WTC11 (cell line): ENCODE results near the gene RPS6KL1. TPM values are rescaled to one million over a fixed set of nuclear protein-coding genes. Genes with fewer than 3 reads are reported as not detected.

Experiments used
- ATAC-seq: fragments of 200-7000 bp; cut with Tn5 transposase; 2 replicates; pipeline ENCODE4 v1.10.0; 2021; ENCODE audit warnings: mild to moderate bottlenecking, moderate library complexity
- CTCF ChIA-PET: fragments of 300-600 bp; sonication (Branson Sonifier 250); formaldehyde crosslinking; loops from one replicate; lab custom pipeline; 2021; ENCODE audit warnings: antibody characterized with exemption; lab: Charles Lee
- POLR2A ChIA-PET: fragments of 350-600 bp; sonication (Branson Sonifier 250); formaldehyde crosslinking; loops from one replicate; lab custom pipeline; 2021; ENCODE audit warnings: antibody characterized with exemption; lab: Charles Lee
- DNase-seq: peaks from one replicate; pipeline ENCODE4 v3.0.0; 2021; ENCODE audit warnings: low spot score
- H3K27ac Mint-ChIP-seq: 2 replicates; pipeline ENCODE4 v1.8.0; 2021; ENCODE audit warnings: mixed read lengths
- H3K27me3 Mint-ChIP-seq: 2 replicates; pipeline ENCODE4 v1.8.0; 2021; ENCODE audit warnings: low read depth, mild to moderate bottlenecking, moderate library complexity, mixed read lengths
- H3K36me3 Mint-ChIP-seq: 2 replicates; pipeline ENCODE4 v1.8.0; 2021; ENCODE audit warnings: mixed read lengths
- H3K4me1 Mint-ChIP-seq: 2 replicates; pipeline ENCODE4 v1.8.0; 2022; ENCODE audit warnings: mixed read lengths
- H3K4me3 Mint-ChIP-seq: 2 replicates; pipeline ENCODE4 v1.8.0; 2021; ENCODE audit warnings: mild to moderate bottlenecking, moderate library complexity, mixed read lengths
- H3K9me3 Mint-ChIP-seq: 2 replicates; pipeline ENCODE4 v1.8.0; 2021; ENCODE audit warnings: mixed read lengths
- E2F1 ChIP-seq: sonication (generic); formaldehyde crosslinking; IDR thresholded peaks from 2 replicates; pipeline ENCODE4 v1.8.0; 2022; ENCODE audit warnings: mild to moderate bottlenecking, missing genetic modification reagents
- ERG ChIP-seq: fragments of 250-450 bp; sonication (Bioruptor Pico); IDR thresholded peaks from 2 replicates; pipeline ENCODE4 v1.8.0; 2021; ENCODE audit warnings: mild to moderate bottlenecking
- GRHL2 ChIP-seq: fragments of 250-450 bp; sonication (Bioruptor Pico); IDR thresholded peaks from 2 replicates; pipeline ENCODE4 v1.8.0; 2022; ENCODE audit warnings: mild to moderate bottlenecking, moderate library complexity; ENCODE audit not compliant: insufficient replicate concordance, severe bottlenecking
- GTF2I ChIP-seq: fragments of 250-450 bp; sonication (Bioruptor Pico); conservative IDR thresholded peaks from 2 replicates; pipeline ENCODE4 v1.4.0; 2021; ENCODE audit warnings: mild to moderate bottlenecking
- JAZF1 ChIP-seq: fragments of 250-450 bp; sonication (Bioruptor Pico); IDR thresholded peaks from 2 replicates; pipeline ENCODE4 v1.9.0; 2021; ENCODE audit warnings: moderate library complexity, mild to moderate bottlenecking, inconsistent platforms
- MLX ChIP-seq: sonication (generic); formaldehyde crosslinking; IDR thresholded peaks from 2 replicates; pipeline ENCODE4 v1.8.1; 2023; ENCODE audit warnings: mild to moderate bottlenecking, missing genetic modification reagents, moderate library complexity
- NR1H2 ChIP-seq: sonication (generic); formaldehyde crosslinking; IDR thresholded peaks from 2 replicates; pipeline ENCODE4 v1.9.0; 2021; ENCODE audit warnings: mild to moderate bottlenecking, moderate library complexity, missing genetic modification reagents
- NR2C2 ChIP-seq: sonication (generic); formaldehyde crosslinking; IDR thresholded peaks from 2 replicates; pipeline ENCODE4 v1.8.0; 2022; ENCODE audit warnings: mild to moderate bottlenecking, missing genetic modification reagents
- NR3C1 ChIP-seq: sonication (generic); formaldehyde crosslinking; conservative IDR thresholded peaks from 2 replicates; pipeline ENCODE4 v1.8.1; 2023; ENCODE audit warnings: low read depth, mild to moderate bottlenecking, missing genetic modification reagents
- RELA ChIP-seq: sonication (generic); formaldehyde crosslinking; IDR thresholded peaks from 2 replicates; pipeline ENCODE4 v1.8.1; 2022; ENCODE audit warnings: missing genetic modification reagents, mild to moderate bottlenecking, borderline replicate concordance
- TEAD1 ChIP-seq: sonication (generic); formaldehyde crosslinking; IDR thresholded peaks from 2 replicates; pipeline ENCODE4 v1.8.0; 2022; ENCODE audit warnings: mild to moderate bottlenecking, missing genetic modification reagents
- ZBTB21 ChIP-seq: sonication (generic); formaldehyde crosslinking; IDR thresholded peaks from 2 replicates; pipeline ENCODE4 v1.8.1; 2023; ENCODE audit warnings: mild to moderate bottlenecking, missing genetic modification reagents, borderline replicate concordance
- ZNF281 ChIP-seq: sonication (generic); formaldehyde crosslinking; IDR thresholded peaks from 2 replicates; pipeline ENCODE4 v1.8.0; 2023; ENCODE audit warnings: mild to moderate bottlenecking, missing genetic modification reagents
- ZNF416 ChIP-seq: fragments of 250-450 bp; sonication (Bioruptor Pico); IDR thresholded peaks from 2 replicates; pipeline ENCODE4 v1.9.0; 2021; ENCODE audit warnings: mild to moderate bottlenecking, inconsistent platforms
- ZNF671 ChIP-seq: fragments of 250-450 bp; sonication (Bioruptor Pico); IDR thresholded peaks from 2 replicates; pipeline ENCODE4 v1.8.0; 2021; ENCODE audit warnings: mild to moderate bottlenecking
- total RNA-seq: library from RNA; stranded (reverse); gene quantifications from 3 replicates; pipeline ENCODE4 v1.2.3, GENCODE V29; 2021
- TF ChIP-seq, protein P1 (sequence below): fragments of 200-600 bp; IDR thresholded peaks from 2 replicates; pipeline ENCODE4 v1.8.0; 2022; ENCODE audit warnings: antibody characterized with exemption
- TF ChIP-seq, protein P2 (sequence below): sonication (generic); formaldehyde crosslinking; IDR thresholded peaks from 2 replicates; pipeline ENCODE4 v1.8.1; 2022; ENCODE audit warnings: mild to moderate bottlenecking, missing genetic modification reagents, moderate library complexity, borderline replicate concordance
- TF ChIP-seq, protein P3 (sequence below): fragments of 250-450 bp; sonication (Bioruptor Pico); IDR thresholded peaks from 2 replicates; pipeline ENCODE4 v1.9.0; 2021; ENCODE audit warnings: mild to moderate bottlenecking, borderline replicate concordance
- TF ChIP-seq, protein P4 (sequence below): fragments of 250-450 bp; sonication (Bioruptor Pico); IDR thresholded peaks from 2 replicates; pipeline ENCODE4 v1.9.0; 2021; ENCODE audit warnings: moderate library complexity, mild to moderate bottlenecking, inconsistent platforms, borderline replicate concordance

Gene RPS6KL1
- total RNA-seq, 1 experiment from 2014 or later, result 10.6 TPM

- ATAC-seq (no peak), DNase-seq (no peak)
- POLR2A ChIA-PET, result no interaction called here
- Mint-ChIP-seq H3K4me3 (no peak overlapping the region), H3K4me1 (peaks cover 6% of the 10 kb centered on the region)
- TF ChIP-seq GTF2I (CRISPR knock-in tag), result no peak
- no peak for TF ChIP-seq ERG
- 0 out of 2 replicates have a peak, but pooled peaks have one; percentile 33 for TF ChIP-seq RELA (CRISPR knock-in tag)
- no peak for TF ChIP-seq NR3C1 (CRISPR knock-in tag)
- TF ChIP-seq, all 79 proteins: peak for 1
- CTCF ChIA-PET, result interaction anchor here (1.6 to 2.4 kb wide), 2 partner anchors 32 to 151 kb away, joined by 4 to 5 read pairs; partner anchors contain the start of gene ACYP1
- H3K27ac Mint-ChIP-seq, result no peak overlapping the region
- no peaks in the 10 kb centered on the region for H3K9me3 Mint-ChIP-seq
- no peaks in the 10 kb centered on the region for H3K27me3 Mint-ChIP-seq
- H3K36me3 Mint-ChIP-seq, result no peaks in the 10 kb centered on the region
Measured at GRCh38 chr14:74912801-74913200, 10.3 kb downstream of the RPS6KL1 start.

- no peaks in the 10 kb centered on the region for H3K9me3 Mint-ChIP-seq
- no peak for ATAC-seq
Measured at GRCh38 chr14:74912111-74912510, 10.9 kb downstream of the RPS6KL1 start.

More at GRCh38 chr14:74912111-74912510, 10.9 kb downstream of the RPS6KL1 start:
- Mint-ChIP-seq H3K36me3 (no peaks in the 10 kb centered on the region), H3K27me3 (no peaks in the 10 kb centered on the region), H3K4me3 (no peak overlapping the region), H3K27ac (peak overlapping the region; percentile 80), H3K4me1 (peaks cover under 1% of the 10 kb centered on the region; the same call in 1 of the 2 replicates)
- ChIA-PET POLR2A (interaction anchor here (0.6 kb wide), 1 partner anchor 17 kb away, joined by 3 read pairs; no protein-coding TSS in a partner anchor), CTCF (interaction anchor here (0.7 to 2.4 kb wide), 4 partner anchors 33 to 176 kb away, joined by 3 to 5 read pairs (median 4); partner anchors contain the start of gene ACYP1)
- no peak for DNase-seq
- TF ChIP-seq NR1H2 (CRISPR knock-in tag) (no peak), ZNF671 (no peak), ZNF416 (CRISPR knock-in tag) (no peak), TEAD1 (no peak), MLX (no peak), GRHL2 (CRISPR knock-in tag) (no peak), E2F1 (no peak), ZBTB21 (CRISPR knock-in tag) (no peak), JAZF1 (CRISPR knock-in tag) (no peak), NR2C2 (CRISPR knock-in tag) (no peak), ZNF281 (CRISPR knock-in tag) (no peak)
- TF ChIP-seq, protein P1, sequence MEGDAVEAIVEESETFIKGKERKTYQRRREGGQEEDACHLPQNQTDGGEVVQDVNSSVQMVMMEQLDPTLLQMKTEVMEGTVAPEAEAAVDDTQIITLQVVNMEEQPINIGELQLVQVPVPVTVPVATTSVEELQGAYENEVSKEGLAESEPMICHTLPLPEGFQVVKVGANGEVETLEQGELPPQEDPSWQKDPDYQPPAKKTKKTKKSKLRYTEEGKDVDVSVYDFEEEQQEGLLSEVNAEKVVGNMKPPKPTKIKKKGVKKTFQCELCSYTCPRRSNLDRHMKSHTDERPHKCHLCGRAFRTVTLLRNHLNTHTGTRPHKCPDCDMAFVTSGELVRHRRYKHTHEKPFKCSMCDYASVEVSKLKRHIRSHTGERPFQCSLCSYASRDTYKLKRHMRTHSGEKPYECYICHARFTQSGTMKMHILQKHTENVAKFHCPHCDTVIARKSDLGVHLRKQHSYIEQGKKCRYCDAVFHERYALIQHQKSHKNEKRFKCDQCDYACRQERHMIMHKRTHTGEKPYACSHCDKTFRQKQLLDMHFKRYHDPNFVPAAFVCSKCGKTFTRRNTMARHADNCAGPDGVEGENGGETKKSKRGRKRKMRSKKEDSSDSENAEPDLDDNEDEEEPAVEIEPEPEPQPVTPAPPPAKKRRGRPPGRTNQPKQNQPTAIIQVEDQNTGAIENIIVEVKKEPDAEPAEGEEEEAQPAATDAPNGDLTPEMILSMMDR, result no peak
- TF ChIP-seq, protein P2, sequence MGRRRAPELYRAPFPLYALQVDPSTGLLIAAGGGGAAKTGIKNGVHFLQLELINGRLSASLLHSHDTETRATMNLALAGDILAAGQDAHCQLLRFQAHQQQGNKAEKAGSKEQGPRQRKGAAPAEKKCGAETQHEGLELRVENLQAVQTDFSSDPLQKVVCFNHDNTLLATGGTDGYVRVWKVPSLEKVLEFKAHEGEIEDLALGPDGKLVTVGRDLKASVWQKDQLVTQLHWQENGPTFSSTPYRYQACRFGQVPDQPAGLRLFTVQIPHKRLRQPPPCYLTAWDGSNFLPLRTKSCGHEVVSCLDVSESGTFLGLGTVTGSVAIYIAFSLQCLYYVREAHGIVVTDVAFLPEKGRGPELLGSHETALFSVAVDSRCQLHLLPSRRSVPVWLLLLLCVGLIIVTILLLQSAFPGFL (CRISPR knock-in tag), result no peak
- TF ChIP-seq, protein P3, sequence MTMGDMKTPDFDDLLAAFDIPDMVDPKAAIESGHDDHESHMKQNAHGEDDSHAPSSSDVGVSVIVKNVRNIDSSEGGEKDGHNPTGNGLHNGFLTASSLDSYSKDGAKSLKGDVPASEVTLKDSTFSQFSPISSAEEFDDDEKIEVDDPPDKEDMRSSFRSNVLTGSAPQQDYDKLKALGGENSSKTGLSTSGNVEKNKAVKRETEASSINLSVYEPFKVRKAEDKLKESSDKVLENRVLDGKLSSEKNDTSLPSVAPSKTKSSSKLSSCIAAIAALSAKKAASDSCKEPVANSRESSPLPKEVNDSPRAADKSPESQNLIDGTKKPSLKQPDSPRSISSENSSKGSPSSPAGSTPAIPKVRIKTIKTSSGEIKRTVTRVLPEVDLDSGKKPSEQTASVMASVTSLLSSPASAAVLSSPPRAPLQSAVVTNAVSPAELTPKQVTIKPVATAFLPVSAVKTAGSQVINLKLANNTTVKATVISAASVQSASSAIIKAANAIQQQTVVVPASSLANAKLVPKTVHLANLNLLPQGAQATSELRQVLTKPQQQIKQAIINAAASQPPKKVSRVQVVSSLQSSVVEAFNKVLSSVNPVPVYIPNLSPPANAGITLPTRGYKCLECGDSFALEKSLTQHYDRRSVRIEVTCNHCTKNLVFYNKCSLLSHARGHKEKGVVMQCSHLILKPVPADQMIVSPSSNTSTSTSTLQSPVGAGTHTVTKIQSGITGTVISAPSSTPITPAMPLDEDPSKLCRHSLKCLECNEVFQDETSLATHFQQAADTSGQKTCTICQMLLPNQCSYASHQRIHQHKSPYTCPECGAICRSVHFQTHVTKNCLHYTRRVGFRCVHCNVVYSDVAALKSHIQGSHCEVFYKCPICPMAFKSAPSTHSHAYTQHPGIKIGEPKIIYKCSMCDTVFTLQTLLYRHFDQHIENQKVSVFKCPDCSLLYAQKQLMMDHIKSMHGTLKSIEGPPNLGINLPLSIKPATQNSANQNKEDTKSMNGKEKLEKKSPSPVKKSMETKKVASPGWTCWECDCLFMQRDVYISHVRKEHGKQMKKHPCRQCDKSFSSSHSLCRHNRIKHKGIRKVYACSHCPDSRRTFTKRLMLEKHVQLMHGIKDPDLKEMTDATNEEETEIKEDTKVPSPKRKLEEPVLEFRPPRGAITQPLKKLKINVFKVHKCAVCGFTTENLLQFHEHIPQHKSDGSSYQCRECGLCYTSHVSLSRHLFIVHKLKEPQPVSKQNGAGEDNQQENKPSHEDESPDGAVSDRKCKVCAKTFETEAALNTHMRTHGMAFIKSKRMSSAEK (CRISPR knock-in tag), result no peak
- TF ChIP-seq, protein P4, sequence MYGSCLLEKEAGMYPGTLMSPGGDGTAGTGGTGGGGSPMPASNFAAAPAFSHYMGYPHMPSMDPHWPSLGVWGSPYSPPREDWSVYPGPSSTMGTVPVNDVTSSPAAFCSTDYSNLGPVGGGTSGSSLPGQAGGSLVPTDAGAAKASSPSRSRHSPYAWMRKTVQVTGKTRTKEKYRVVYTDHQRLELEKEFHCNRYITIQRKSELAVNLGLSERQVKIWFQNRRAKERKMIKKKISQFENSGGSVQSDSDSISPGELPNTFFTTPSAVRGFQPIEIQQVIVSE (CRISPR knock-in tag), result no peak
